ENCODE results near the gene TNFRSF21. TPM values are rescaled to one million over a fixed set of nuclear protein-coding genes. Genes with fewer than 3 reads are reported as not detected.
"Not testable (repeated sequence)": the region's sequence is repeated elsewhere in the genome, so short reads cannot be mapped to it uniquely, and the experiment has no call there.

Gene TNFRSF21
- total RNA-seq, 1 donor from 2014 or later: 10.9 TPM

DNA sequence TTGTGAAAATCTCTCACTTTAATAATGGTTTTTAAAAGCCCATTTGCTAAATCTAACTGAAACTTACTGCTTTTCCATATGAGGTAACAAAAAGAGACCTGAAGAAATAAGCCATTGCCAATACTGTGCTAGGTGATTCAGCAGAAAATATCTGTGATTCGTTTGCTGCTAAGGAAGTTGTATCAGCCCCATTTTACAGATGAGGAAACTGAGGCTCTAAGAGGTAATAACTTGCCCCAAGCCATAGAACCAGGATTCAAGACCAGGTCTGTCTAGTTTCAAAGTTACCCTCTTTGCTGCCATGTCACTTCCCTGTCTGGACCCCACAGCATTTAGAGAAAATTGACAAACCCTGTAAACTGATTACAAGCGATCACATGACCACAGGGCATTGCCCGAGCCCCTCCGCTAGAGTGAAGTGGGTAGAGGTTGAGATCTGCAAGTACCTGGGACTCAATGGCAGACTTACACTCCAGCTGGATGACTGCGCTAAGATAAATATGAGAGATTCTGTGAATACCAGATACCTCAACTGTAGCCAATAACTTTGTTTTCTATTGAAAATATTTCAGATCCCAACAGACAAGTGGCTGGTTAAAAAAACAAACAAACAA lies 69.3 kb downstream of the TNFRSF21 start:
- no peak for ATAC-seq (ENCODE audit: poor library complexity)
- DNase-seq: no peak
- intact Hi-C loops (cut with DNase I): loop anchor here (5.0 to 10.0 kb wide), 2 partner anchors 67 to 96 kb away; partner anchors contain the start of gene TNFRSF21

DNA sequence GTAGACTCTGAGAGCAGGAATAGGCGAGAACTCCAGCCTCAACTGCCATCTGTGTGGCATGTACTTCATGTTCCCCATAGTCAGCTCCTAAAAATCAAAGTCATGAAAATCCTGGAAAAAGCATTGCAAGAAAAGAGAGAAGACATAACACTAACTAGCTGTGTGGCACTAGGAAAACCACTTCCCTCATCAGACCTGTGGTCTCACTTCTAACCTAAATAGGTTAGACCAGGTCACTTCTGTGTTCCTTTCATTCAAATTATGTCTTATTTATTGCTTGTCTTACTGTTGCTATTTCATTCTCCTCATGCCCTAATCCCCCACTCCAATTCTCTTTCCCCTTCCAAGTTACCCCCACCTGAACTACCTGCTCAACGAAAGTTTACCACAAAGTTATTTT lies 70.2 kb downstream of the TNFRSF21 start:
- intact Hi-C loops (cut with DNase I): no loop called here
- ATAC-seq (ENCODE audit: poor library complexity) (no peak), DNase-seq (no peak)

DNA sequence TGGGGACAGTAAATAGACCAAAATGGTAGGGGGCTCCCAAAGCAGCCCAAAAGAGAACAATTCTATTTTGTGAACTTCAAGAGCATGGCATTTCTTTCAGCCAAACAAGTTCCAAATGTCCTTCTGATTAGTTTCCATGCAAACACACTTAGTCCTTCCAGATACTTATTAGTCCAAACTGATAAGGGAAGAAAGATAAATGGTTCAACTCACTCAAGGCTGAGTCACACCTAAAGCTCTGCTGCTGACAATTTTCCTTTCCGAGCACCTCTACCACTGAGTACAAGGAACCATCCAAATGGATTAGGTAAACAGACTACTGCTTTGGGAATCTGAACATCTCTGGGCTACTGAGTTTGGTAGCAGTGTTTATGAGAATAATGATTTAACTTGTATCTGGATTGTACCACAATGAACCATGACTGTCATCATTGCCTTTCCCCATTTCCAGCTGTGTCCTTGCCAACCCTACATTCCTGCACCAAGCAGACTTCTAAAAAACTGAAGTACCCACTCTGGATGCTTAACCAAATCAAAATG lies 71.2 kb downstream of the TNFRSF21 start:
- no peak for ATAC-seq (ENCODE audit: poor library complexity)
- DNase-seq: no peak
- intact Hi-C loops (cut with DNase I): no loop called here

DNA sequence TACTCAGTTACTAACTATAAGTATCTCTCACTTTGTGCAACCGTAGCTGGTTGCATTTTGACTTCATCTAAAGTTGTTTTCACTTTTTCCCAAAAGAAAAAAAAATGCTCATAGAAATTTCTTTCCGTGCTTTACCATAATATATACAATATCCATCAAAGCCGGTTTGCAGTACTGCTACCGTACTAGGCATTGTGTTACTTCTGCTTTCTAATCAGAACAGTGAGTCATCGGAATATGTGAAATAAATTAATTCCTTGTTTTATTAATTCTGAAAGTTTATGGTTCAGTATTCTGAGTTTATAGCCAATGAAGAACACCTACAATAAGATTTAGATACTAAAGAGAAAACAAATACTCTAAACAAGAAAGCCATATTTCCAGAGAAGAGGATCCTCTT lies 72.5 kb downstream of the TNFRSF21 start:
- DNase-seq: no peak
- intact Hi-C loops (cut with DNase I): no loop called here
- ATAC-seq (ENCODE audit: poor library complexity): no peak

DNA sequence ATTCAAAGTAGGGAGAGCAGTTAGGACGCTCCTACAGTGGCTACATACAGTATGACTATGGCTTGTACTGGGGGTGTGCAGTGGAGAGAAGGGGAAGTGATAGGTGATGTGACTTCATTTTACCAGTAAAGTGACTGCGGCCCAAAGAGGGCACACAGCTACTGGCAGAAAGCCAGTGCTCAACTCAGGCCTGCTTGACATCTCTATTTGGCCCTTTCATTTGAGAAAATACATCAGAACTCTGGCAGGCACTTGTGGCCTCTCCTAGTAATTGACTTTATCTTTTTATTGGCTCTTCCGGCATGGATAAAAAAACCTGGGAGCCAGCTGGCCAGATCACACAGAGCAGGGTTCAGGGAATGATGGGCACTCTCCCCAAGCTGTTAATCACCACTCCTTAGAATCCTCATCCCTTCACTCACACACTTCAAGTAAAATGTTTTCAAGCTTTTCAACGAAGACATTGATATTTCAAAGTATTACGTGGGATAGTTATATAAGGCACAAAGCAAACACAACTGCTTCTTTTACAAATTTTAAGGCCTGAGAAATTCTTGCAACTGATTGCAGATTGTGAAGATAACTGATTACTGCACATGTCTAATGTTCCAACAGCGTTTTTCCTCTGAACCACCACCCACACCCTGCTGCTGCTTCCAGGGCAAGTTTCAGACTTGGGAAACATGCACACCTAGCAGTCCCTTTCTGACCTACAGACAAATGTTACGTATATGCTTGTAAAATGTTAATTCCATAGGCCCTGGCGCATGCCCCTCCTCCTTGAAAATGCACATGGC lies 73.5 kb downstream of the TNFRSF21 start:
- DNase-seq (peak; percentile 51), ATAC-seq (ENCODE audit: poor library complexity) (peak; percentile 80)
- intact Hi-C loops (cut with DNase I): no loop called here

DNA sequence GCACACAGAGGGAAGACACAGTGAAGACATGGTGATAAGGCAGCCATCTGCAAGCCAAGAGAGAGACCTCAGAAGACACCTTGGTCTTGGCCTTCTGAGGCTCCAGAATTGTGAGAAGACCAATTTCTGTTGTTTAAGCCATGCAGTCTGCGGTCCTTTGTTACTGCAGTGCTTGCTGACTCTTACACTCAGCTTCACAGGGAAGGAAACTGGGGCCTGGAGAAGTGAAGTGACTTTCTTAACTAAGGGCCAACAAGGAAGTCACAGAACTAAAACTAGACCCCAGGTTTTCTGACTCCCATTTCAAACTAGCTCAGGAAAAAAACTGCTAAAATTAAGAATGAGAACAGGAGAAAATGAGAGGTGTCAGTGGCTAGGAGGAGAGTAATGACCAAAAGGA lies 74.3 kb downstream of the TNFRSF21 start:
- DNase-seq (no peak), ATAC-seq (ENCODE audit: poor library complexity) (no peak)
- intact Hi-C loops (cut with DNase I): no loop called here

DNA sequence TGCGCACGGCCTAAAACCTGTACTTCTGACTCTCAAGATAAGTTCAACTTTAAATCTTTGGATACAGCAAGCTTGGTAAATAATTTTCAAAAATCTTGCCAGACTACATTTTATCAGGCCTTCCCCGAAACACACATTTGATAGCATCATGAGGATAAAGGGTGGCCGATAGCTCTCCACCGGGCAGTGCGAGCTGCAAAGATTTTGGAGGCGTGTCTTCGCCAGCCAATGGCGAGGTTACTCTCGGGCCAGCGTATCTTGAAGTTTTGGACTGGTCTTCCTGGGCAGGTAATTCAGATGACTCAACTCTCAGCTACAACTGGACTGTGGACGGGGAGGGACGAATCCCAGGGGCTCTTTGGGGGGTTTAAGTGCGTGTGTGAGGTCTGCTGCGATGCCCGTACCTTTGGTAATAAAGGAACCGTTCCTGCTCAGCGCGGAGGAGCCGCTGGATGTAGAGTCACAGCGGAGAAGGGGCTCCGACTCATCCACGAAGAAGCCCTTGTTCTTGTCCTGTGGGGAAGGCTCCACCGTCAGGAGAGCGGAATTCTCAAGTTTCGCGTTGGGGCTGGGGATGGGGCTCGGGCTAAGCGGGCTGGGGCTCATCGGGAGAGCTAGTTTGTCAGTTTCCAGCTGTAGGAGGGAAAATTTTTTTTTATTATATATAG lies 75.3 kb downstream of the TNFRSF21 start:
- DNase-seq: no peak
- ATAC-seq (ENCODE audit: poor library complexity): no peak
- intact Hi-C loops (cut with DNase I): no loop called here

- ATAC-seq (ENCODE audit: poor library complexity) (no peak), DNase-seq (no peak)
- intact Hi-C loops (cut with DNase I): no loop called here
Observed at GRCh38 chr6:47231151-47231550, 78.6 kb downstream of the TNFRSF21 start.

- DNase-seq: no peak
- intact Hi-C loops (cut with DNase I): no loop called here
- peak; percentile 26 for ATAC-seq (ENCODE audit: poor library complexity)
Observed at GRCh38 chr6:47230579-47230978, 79.1 kb downstream of the TNFRSF21 start.

GRCh38 chr6:47229255-47229654 lies 80.5 kb downstream of the TNFRSF21 start:
- no peak for ATAC-seq (ENCODE audit: poor library complexity)
- DNase-seq: no peak
- intact Hi-C loops (cut with DNase I): no loop called here

GRCh38 chr6:47228093-47228492 lies 81.6 kb downstream of the TNFRSF21 start:
- ATAC-seq (ENCODE audit: poor library complexity); intact Hi-C loops (cut with DNase I); DNase-seq: not testable (repeated sequence)

- DNase-seq; ATAC-seq (ENCODE audit: poor library complexity); intact Hi-C loops (cut with DNase I): not testable (repeated sequence)
Observed at GRCh38 chr6:47223251-47223650, 86.5 kb downstream of the TNFRSF21 start.

GRCh38 chr6:47221565-47221964 lies 88.1 kb downstream of the TNFRSF21 start:
- no peak for DNase-seq
- intact Hi-C loops (cut with DNase I): no loop called here
- ATAC-seq (ENCODE audit: poor library complexity): no peak

- DNase-seq: no peak
- intact Hi-C loops (cut with DNase I): no loop called here
- no peak for ATAC-seq (ENCODE audit: poor library complexity)
Observed at GRCh38 chr6:47209632-47210031, 100.1 kb downstream of the TNFRSF21 start.

- ATAC-seq (ENCODE audit: poor library complexity) (no peak), DNase-seq (no peak)
- intact Hi-C loops (cut with DNase I): no loop called here
Observed at GRCh38 chr6:47207261-47207660, 102.4 kb downstream of the TNFRSF21 start.

- DNase-seq (no peak), ATAC-seq (ENCODE audit: poor library complexity) (no peak)
- intact Hi-C loops (cut with DNase I): no loop called here
Observed at GRCh38 chr6:47206626-47207025, 103.1 kb downstream of the TNFRSF21 start.

GRCh38 chr6:47203938-47204611 lies 105.6 kb downstream of the TNFRSF21 start:
- intact Hi-C loops (cut with DNase I): no loop called here
- DNase-seq (no peak), ATAC-seq (ENCODE audit: poor library complexity) (no peak)

DNA sequence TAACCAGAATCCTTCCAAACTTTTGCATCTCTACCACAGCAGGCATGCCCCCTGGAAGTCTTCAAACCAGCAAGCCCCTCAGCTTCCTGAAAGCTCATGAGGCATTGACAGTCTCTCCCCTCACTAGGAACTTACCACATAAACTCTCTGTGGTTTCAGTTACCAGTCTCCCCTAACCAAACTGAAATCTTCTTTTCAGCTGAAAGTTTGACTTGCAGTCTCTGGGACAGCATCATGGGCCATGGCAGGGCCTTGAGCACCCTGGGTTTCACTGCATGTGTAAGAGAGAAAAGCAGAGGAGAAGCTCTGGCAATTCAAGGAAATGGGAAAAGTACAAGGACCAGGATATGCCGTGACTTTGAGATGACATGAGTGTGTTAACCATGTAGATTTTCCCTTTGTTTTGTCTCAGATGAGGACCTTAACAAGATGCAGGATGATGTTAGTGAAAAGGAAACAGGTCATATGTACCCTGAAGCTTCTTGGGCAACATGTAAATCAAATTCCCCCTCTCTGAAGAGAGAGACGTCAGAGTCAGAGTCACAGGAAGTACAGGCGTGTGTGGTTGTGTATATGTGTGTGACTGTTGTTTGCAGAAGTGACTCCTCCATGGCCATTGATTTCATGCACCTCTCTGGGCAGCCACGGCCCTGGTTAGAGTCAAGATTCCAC lies 106.3 kb downstream of the TNFRSF21 start:
- DNase-seq: no peak
- intact Hi-C loops (cut with DNase I): no loop called here
- no peak for ATAC-seq (ENCODE audit: poor library complexity)

Data from Right ventricle myocardium superior (tissue), 1 donor.